ENCODE data around the gene ARHGAP10.
A peak's percentile ranks its signal among the peaks of the same experiment; 100 is the strongest.

Gene ARHGAP10

DNA sequence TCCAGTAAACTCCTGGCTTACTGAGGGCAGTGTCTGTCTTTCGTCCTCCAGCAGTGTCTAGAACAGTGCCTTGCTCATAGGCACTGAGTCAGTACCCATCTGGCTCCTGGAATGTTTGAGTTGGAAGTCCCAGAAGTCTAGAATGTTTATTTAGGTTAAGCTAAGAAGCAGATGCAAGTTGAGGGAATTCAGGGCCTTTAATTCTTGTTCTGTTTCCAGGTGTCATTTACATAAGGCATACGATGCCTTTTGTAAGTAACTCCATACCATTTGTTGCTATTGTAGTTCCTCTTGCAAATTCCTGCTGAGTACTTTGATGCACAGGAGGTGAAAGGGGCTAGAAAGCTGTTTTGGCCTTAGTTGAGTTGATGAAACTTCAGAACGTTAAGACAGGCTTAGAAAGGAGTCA, 22.2 kb downstream of the ARHGAP10 start:
- no peaks in the 10 kb centered on the region for H3K27me3 ChIP-seq (ENCODE audit: control insufficient read depth, insufficient read depth, low read length)
- no peaks in the 10 kb centered on the region for H3K36me3 ChIP-seq (ENCODE audit: control insufficient read depth, insufficient read depth, low read length)
- no peak overlapping the region for H3K4me3 ChIP-seq (ENCODE audit: low read depth, low read length)
- H3K9me3 ChIP-seq (ENCODE audit: control insufficient read depth, insufficient read depth, low read length): no peaks in the 10 kb centered on the region
- no peak overlapping the region for H3K9ac ChIP-seq (ENCODE audit: low read depth, low read length)
- peaks cover 25% of the 10 kb centered on the region for H3K4me1 ChIP-seq (ENCODE audit: control insufficient read depth, insufficient read depth, low read length)
- peak overlapping the region; percentile 56 for H3K27ac ChIP-seq (ENCODE audit: low read depth, low read length)

DNA sequence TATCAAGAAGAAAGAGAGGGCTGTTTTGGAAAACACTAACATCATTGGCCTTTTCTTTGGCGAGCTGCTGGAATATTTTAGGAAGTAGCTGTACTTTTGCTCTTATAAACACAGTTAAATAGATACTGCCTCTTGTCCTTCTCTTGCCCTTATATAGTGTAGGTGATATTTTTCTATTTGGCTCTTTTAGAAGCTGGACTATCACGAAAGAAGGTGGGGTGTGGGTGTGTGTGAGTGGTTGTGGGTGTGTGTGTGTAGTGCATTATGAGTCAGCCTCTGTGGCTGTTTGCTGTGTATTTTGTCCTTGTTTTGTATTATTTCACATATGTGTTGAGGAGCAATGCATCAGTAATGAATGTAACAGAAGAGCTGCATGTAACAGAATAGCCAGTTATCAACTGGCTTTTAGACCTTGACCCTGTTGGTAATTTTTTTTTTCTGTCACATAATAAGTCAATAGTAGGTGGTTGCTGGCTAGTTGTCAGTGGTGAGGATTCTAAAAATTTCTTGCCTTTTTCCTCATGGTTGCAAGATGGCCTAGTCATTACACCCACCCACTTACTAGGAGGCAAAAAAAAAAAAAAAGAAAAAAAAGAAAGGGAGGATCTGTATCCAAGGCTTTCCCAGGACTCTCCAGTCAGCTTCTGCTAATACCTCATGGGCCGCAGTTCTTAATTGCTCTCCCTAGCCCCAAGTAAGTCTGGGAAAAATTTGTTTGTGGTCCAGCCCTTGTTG, 23.8 kb downstream of the ARHGAP10 start:
- no peaks in the 10 kb centered on the region for H3K36me3 ChIP-seq (ENCODE audit: control insufficient read depth, insufficient read depth, low read length)
- H3K4me3 ChIP-seq (ENCODE audit: low read depth, low read length): no peak overlapping the region
- no peak overlapping the region for H3K27ac ChIP-seq (ENCODE audit: low read depth, low read length)
- H3K27me3 ChIP-seq (ENCODE audit: control insufficient read depth, insufficient read depth, low read length): no peaks in the 10 kb centered on the region
- H3K9ac ChIP-seq (ENCODE audit: low read depth, low read length): no peak overlapping the region
- peaks cover 17% of the 10 kb centered on the region for H3K4me1 ChIP-seq (ENCODE audit: control insufficient read depth, insufficient read depth, low read length)
- H3K9me3 ChIP-seq (ENCODE audit: control insufficient read depth, insufficient read depth, low read length): no peaks in the 10 kb centered on the region

DNA sequence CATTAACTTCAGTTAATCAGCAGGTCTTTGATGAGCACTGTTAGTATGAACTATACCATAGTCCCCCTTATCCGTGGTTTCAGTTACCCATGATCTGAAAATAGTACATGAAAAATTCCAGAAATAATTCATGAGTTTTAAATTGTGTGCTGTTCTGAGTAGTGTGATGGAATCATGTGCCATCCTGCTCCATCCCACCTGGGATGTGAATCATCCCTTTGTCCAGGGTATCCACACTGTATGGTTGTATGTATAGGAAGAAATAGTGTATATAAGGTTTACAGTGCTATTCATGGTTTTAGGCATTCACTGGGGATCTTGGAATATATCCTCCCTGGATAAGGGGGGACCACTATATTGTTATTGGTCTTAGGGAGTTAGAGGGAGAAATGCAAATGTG, 24.5 kb downstream of the ARHGAP10 start:
- no peak overlapping the region for H3K9ac ChIP-seq (ENCODE audit: low read depth, low read length)
- H3K4me1 ChIP-seq (ENCODE audit: control insufficient read depth, insufficient read depth, low read length): peaks cover 17% of the 10 kb centered on the region
- H3K4me3 ChIP-seq (ENCODE audit: low read depth, low read length): no peak overlapping the region
- H3K9me3 ChIP-seq (ENCODE audit: control insufficient read depth, insufficient read depth, low read length): no peaks in the 10 kb centered on the region
- no peaks in the 10 kb centered on the region for H3K27me3 ChIP-seq (ENCODE audit: control insufficient read depth, insufficient read depth, low read length)
- no peak overlapping the region for H3K27ac ChIP-seq (ENCODE audit: low read depth, low read length)
- no peaks in the 10 kb centered on the region for H3K36me3 ChIP-seq (ENCODE audit: control insufficient read depth, insufficient read depth, low read length)

DNA sequence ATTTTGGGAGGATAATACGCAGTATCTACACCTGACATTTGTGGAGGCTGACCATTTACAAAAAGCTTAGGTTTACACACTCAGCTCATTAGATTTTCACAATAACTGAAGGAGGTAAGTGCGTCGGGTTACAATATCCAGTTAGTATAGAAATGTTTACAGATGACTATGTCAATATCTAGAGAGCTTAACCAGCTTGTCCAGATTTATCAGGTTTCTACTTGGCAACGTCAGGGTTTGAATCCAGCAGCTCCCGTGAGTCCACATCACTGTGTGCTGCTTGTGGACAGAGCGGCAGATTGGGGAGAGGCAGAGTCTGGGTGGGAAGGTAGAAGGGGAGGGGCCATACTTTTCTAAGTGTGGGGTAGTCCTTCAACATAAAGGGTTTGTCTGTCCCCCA, 28.3 kb downstream of the ARHGAP10 start:
- H3K4me3 ChIP-seq (ENCODE audit: low read depth, low read length): no peak overlapping the region
- H3K36me3 ChIP-seq (ENCODE audit: control insufficient read depth, insufficient read depth, low read length): no peaks in the 10 kb centered on the region
- 0 out of 2 replicates have a peak, but pooled peaks cover under 1% of the 10 kb centered on the region for H3K4me1 ChIP-seq (ENCODE audit: control insufficient read depth, insufficient read depth, low read length)
- no peaks in the 10 kb centered on the region for H3K9me3 ChIP-seq (ENCODE audit: control insufficient read depth, insufficient read depth, low read length)
- no peaks in the 10 kb centered on the region for H3K27me3 ChIP-seq (ENCODE audit: control insufficient read depth, insufficient read depth, low read length)
- H3K27ac ChIP-seq (ENCODE audit: low read depth, low read length): no peak overlapping the region
- H3K9ac ChIP-seq (ENCODE audit: low read depth, low read length): no peak overlapping the region

DNA sequence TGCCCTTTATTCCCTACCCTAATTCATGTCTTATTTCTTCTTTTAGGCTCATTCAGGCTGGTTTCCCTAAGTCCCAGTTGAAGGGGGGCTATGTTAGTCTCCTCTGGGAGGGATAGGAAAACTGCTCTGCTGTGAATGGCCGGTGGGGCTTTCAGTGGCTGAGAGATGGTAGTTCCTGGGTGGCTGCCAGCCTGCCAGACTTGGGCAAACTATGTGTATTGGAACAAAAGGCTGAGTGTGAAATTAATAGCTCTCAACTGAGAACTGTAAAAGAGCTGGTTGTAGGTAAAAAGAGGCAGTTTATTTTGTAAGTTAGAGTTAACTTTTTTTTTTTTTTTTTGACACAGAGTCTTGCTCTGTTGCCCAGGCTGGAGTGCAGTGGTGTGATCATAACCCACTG, 28.8 kb downstream of the ARHGAP10 start:
- Histone ChIP-seq H3K27ac (ENCODE audit: low read depth, low read length) (no peak overlapping the region), H3K9me3 (ENCODE audit: control insufficient read depth, insufficient read depth, low read length) (no peaks in the 10 kb centered on the region), H3K4me1 (ENCODE audit: control insufficient read depth, insufficient read depth, low read length) (no peaks in the 10 kb centered on the region), H3K4me3 (ENCODE audit: low read depth, low read length) (no peak overlapping the region), H3K9ac (ENCODE audit: low read depth, low read length) (no peak overlapping the region), H3K27me3 (ENCODE audit: control insufficient read depth, insufficient read depth, low read length) (no peaks in the 10 kb centered on the region), H3K36me3 (ENCODE audit: control insufficient read depth, insufficient read depth, low read length) (no peaks in the 10 kb centered on the region)

DNA sequence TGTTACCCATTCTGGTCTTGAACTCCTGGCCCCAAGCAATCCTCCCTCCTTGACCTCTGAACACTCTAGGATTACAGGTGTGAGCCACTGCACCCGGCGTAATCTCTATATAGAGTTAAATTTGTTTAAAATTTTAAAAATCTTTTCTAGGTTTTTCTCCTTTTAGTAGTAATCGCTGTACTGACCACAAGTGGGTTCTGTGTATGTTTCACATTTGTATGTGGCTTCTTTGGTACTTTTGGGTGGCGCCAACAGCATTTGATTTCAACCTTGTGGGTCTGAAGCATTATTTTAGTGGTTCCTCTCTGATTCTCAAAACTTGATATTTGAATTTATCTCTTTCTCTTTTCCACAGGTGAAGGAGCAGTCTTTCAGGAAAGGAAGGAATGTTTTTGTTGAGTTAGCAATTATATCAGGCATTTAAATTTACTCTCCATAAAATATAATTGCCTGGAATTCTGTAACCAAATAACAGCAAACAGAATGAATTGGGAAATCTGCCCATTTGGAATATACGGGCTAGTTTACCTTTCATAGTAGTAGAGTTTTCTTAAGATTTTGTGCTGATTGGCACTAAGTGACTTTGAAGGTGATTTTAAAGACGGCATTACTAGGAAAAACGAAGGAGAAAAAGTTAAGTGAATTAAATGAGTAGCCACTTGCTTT, 29.5 kb downstream of the ARHGAP10 start:
- Histone ChIP-seq H3K4me3 (ENCODE audit: low read depth, low read length) (no peak overlapping the region), H3K9ac (ENCODE audit: low read depth, low read length) (no peak overlapping the region), H3K27ac (ENCODE audit: low read depth, low read length) (no peak overlapping the region), H3K9me3 (ENCODE audit: control insufficient read depth, insufficient read depth, low read length) (no peaks in the 10 kb centered on the region), H3K36me3 (ENCODE audit: control insufficient read depth, insufficient read depth, low read length) (no peaks in the 10 kb centered on the region), H3K4me1 (ENCODE audit: control insufficient read depth, insufficient read depth, low read length) (no peaks in the 10 kb centered on the region), H3K27me3 (ENCODE audit: control insufficient read depth, insufficient read depth, low read length) (no peaks in the 10 kb centered on the region)

DNA sequence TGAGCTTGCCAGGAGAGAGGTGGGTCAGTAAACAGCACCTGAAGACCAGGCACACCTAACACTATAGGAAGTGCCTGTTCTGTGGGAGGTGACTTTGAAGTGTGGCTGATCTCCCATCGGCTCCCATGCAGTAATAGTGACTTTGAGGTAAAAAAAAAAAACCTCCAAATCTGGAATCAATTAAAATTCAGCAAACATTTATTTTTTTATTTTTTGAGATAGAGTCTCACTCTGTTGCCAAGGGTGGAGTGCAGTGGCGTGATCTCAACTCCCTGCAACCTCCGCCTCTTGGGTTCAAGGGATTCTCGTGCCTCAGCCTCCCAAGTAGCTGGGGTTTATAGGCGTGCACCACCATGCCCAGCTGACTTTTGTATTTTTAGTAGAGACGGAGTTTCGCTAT, 32.4 kb downstream of the ARHGAP10 start:
- Histone ChIP-seq H3K27me3 (ENCODE audit: control insufficient read depth, insufficient read depth, low read length) (no peaks in the 10 kb centered on the region), H3K4me1 (ENCODE audit: control insufficient read depth, insufficient read depth, low read length) (no peaks in the 10 kb centered on the region), H3K27ac (ENCODE audit: low read depth, low read length) (no peak overlapping the region), H3K9me3 (ENCODE audit: control insufficient read depth, insufficient read depth, low read length) (no peaks in the 10 kb centered on the region), H3K9ac (ENCODE audit: low read depth, low read length) (no peak overlapping the region), H3K36me3 (ENCODE audit: control insufficient read depth, insufficient read depth, low read length) (no peaks in the 10 kb centered on the region), H3K4me3 (ENCODE audit: low read depth, low read length) (no peak overlapping the region)

DNA sequence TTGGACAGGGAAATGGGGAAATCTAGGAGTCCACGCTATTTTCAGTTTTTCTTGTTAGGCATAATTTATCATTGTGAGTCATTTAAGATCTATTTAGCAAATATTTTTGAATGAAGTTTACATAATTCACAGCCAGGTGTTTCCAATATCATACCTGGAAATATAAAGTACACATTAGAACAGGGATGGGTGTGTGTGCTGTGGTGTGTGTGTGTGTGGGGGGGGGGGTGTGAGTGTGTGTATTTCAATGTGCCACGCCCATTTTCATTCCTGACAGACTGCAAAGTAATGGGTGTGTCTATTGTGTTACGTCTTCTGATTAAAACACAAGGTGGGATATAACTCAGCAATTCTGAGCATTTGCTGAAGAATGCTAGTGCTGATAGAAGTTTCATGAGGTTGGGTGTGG, 33.2 kb downstream of the ARHGAP10 start:
- no peaks in the 10 kb centered on the region for H3K36me3 ChIP-seq (ENCODE audit: control insufficient read depth, insufficient read depth, low read length)
- H3K27me3 ChIP-seq (ENCODE audit: control insufficient read depth, insufficient read depth, low read length): no peaks in the 10 kb centered on the region
- H3K4me1 ChIP-seq (ENCODE audit: control insufficient read depth, insufficient read depth, low read length): no peaks in the 10 kb centered on the region
- H3K27ac ChIP-seq (ENCODE audit: low read depth, low read length): no peak overlapping the region
- H3K9me3 ChIP-seq (ENCODE audit: control insufficient read depth, insufficient read depth, low read length): no peaks in the 10 kb centered on the region
- H3K4me3 ChIP-seq (ENCODE audit: low read depth, low read length): no peak overlapping the region
- H3K9ac ChIP-seq (ENCODE audit: low read depth, low read length): no peak overlapping the region

DNA sequence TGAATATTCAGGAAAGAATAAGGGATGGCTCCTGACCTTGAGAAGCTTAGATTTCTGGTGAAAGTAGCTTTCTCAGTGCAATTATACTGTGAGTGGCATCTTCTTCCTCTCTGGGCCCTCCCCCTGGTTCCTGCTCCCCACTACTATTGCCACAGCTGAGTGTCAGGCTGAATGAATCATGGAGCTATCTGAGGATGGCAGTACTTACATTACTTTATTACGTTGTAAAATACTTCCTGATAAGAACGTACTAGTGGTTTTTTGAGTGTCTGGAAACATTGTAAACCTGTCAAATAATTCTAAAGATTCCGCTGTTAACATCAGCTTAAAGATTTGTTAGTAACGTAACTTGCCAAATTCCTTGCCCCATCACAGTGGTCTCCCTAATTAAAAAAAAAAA, 36.2 kb downstream of the ARHGAP10 start:
- H3K27ac ChIP-seq (ENCODE audit: low read depth, low read length): no peak overlapping the region
- H3K27me3 ChIP-seq (ENCODE audit: control insufficient read depth, insufficient read depth, low read length): no peaks in the 10 kb centered on the region
- peaks cover 1% of the 10 kb centered on the region; the same call in 1 of the 2 replicates for H3K4me1 ChIP-seq (ENCODE audit: control insufficient read depth, insufficient read depth, low read length)
- no peak overlapping the region for H3K9ac ChIP-seq (ENCODE audit: low read depth, low read length)
- no peaks in the 10 kb centered on the region for H3K9me3 ChIP-seq (ENCODE audit: control insufficient read depth, insufficient read depth, low read length)
- no peak overlapping the region for H3K4me3 ChIP-seq (ENCODE audit: low read depth, low read length)
- H3K36me3 ChIP-seq (ENCODE audit: control insufficient read depth, insufficient read depth, low read length): no peaks in the 10 kb centered on the region

DNA sequence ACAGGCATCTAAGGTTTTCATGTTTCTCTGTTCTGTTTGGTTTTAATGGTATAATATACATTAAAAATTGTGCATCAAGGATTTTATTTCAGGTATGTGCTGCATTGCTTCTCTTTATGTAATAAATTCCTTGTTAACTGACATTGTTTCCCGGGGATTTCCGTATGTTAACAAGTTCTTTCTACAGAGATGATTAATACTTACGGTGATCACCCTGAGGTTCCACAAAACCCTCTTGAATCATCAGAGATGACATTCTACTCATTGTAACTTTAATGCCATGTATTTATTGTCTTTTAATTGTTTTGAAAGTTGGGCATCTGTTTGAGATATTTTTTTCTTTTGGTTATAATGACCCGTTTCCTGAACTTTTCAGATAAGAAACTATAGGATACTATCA, 37.5 kb downstream of the ARHGAP10 start:
- no peak overlapping the region for H3K27ac ChIP-seq (ENCODE audit: low read depth, low read length)
- no peak overlapping the region for H3K9ac ChIP-seq (ENCODE audit: low read depth, low read length)
- H3K36me3 ChIP-seq (ENCODE audit: control insufficient read depth, insufficient read depth, low read length): no peaks in the 10 kb centered on the region
- no peaks in the 10 kb centered on the region for H3K27me3 ChIP-seq (ENCODE audit: control insufficient read depth, insufficient read depth, low read length)
- H3K9me3 ChIP-seq (ENCODE audit: control insufficient read depth, insufficient read depth, low read length): no peaks in the 10 kb centered on the region
- H3K4me3 ChIP-seq (ENCODE audit: low read depth, low read length): no peak overlapping the region
- H3K4me1 ChIP-seq (ENCODE audit: control insufficient read depth, insufficient read depth, low read length): peaks cover 4% of the 10 kb centered on the region; the same call in 1 of the 2 replicates

DNA sequence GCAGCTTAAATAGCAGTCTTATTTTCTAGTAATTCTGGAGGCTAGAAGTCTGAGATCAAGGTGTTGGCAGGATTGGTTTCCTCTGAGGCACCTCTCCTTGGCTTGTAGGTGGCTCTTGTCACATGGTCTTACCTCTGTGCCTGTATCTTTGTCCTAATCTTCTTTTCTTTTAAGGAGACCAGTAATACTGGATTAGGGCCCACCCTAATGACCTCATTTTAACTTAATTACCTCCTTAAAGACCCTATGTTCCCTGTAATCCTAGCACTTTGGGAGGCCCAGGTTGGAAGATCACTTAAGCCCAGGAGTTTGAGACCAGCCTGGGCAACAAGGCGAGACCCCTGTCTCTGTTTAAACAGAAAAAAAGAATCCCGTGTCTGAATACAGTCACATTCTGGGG, 38.9 kb downstream of the ARHGAP10 start:
- Histone ChIP-seq H3K9me3 (ENCODE audit: control insufficient read depth, insufficient read depth, low read length) (no peaks in the 10 kb centered on the region), H3K27me3 (ENCODE audit: control insufficient read depth, insufficient read depth, low read length) (no peaks in the 10 kb centered on the region), H3K4me3 (ENCODE audit: low read depth, low read length) (no peak overlapping the region), H3K4me1 (ENCODE audit: control insufficient read depth, insufficient read depth, low read length) (peaks cover 8% of the 10 kb centered on the region; the same call in 1 of the 2 replicates), H3K9ac (ENCODE audit: low read depth, low read length) (no peak overlapping the region), H3K27ac (ENCODE audit: low read depth, low read length) (no peak overlapping the region), H3K36me3 (ENCODE audit: control insufficient read depth, insufficient read depth, low read length) (no peaks in the 10 kb centered on the region)
